Spleen (tissue), 11 donors: Measurements from ENCODE around the gene CETN1. TPM values are rescaled to one million over a fixed set of nuclear protein-coding genes. Genes with fewer than 3 reads are reported as not detected.

ENCODE experiments used
- DNase-seq: peaks from one replicate; pipeline ENCODE4 v3.0.0-alpha.2; 2020
- H3K27ac ChIP-seq, 8 donors: fragments of 200-600 bp; sonication (generic) in 7 of 8; 1 replicate in 4 of 8; 2 replicates in 4 of 8; pipeline versions ENCODE4 v1.5.0 to v1.8.0; 2016 to 2021; ENCODE audit warnings: inconsistent platforms in 4 of 8, mild to moderate bottlenecking in 4 of 8, moderate library complexity in 1 of 8
- H3K27me3 ChIP-seq, 7 donors: fragments of 200-600 bp; sonication (generic) in 6 of 7; replicated peaks in 1 of 7; 1 replicate in 4 of 7; 2 replicates in 3 of 7; pipeline versions ENCODE4 v1.5.0 to v1.8.0; 2016 to 2021; ENCODE audit warnings: inconsistent platforms in 3 of 7, mild to moderate bottlenecking in 1 of 7
- H3K36me3 ChIP-seq, 6 donors: fragments of 200-600 bp; sonication (generic) in 5 of 6; 1 replicate in 4 of 6; 2 replicates in 2 of 6; pipeline versions ENCODE4 v1.5.0 to v1.8.0; 2016 to 2021; ENCODE audit warnings: inconsistent platforms in 2 of 6
- H3K4me1 ChIP-seq, 6 donors: fragments of 200-600 bp; sonication (generic) in 5 of 6; 1 replicate in 3 of 6; 2 replicates in 3 of 6; pipeline versions ENCODE4 v1.5.0 to v1.8.0; 2016 to 2021; ENCODE audit warnings: inconsistent platforms in 3 of 6
- H3K4me3 ChIP-seq, 8 donors: fragments of 200-600 bp; sonication (generic) in 7 of 8; 1 replicate in 4 of 8; 2 replicates in 4 of 8; pipeline versions ENCODE4 v1.5.0 to v1.8.0; 2016 to 2021; ENCODE audit warnings: inconsistent platforms in 4 of 8, mild to moderate bottlenecking in 4 of 8, moderate library complexity in 2 of 8
- H3K9me3 ChIP-seq, 8 donors: fragments of 200-600 bp; sonication (generic) in 7 of 8; 1 replicate in 4 of 8; 2 replicates in 4 of 8; pipeline versions ENCODE4 v1.5.0 to v1.8.0; 2016 to 2021; ENCODE audit warnings: inconsistent platforms in 4 of 8
- CTCF ChIP-seq, 11 experiments: fragments of 200-600 bp in 7 of 11; fragments of 450-650 bp in 4 of 11; sonication (generic) in 4 of 11; IDR thresholded peaks in 8 of 11; conservative IDR thresholded peaks in 3 of 11; 1 replicate in 7 of 11; 2 replicates in 4 of 11; pipeline versions ENCODE4 v1.4.0 to v1.8.0; 2016 to 2021; ENCODE audit warnings: antibody characterized with exemption in 11 of 11, inconsistent platforms in 4 of 11, mild to moderate bottlenecking in 1 of 11
- POLR2A ChIP-seq, 3 donors: fragments of 450-650 bp; IDR thresholded peaks; one replicate each; pipeline ENCODE4 v1.5.1; 2017; ENCODE audit warnings: antibody characterized with exemption in 3 of 3, mild to moderate bottlenecking in 1 of 3
- POLR2AphosphoS5 ChIP-seq, 3 donors: sonication (generic); formaldehyde crosslinking; IDR thresholded peaks; one replicate each; pipeline ENCODE4 v1.5.1; 2017; ENCODE audit warnings: antibody characterized with exemption in 3 of 3
- WGBS, 5 donors: extraction: QIAGEN DNeasy Blood & Tissue Kit in 3 of 5; methylation state at CpG; one replicate each; pipeline versions ENCODE4 v1.1.5 to v1.1.7; 2013 to 2018; 5-methylcytosine and 5-hydroxymethylcytosine counted together
- intact Hi-C: fragments of 100-400 bp; cut with DNase I; formaldehyde crosslinking; loops from one replicate; pipeline ENCODE4 v1.15.0; 2023; ENCODE audit warnings: low total_unique reads
- polyA plus RNA-seq, 3 donors: library from polyadenylated mRNA; stranded (reverse); fragments of 200-250 nt; gene quantifications; one replicate each; pipeline ENCODE4 v1.2.1, GENCODE V29; 2013
- total RNA-seq, 7 donors: library from RNA; depleted of rRNA in 3 of 7; stranded (reverse); fragments of >200 nt in 3 of 7; fragmentation: NEBNext Ultra II Directional in 4 of 7; extraction: Animal tissue kit (Norgen Biotek cat#: 25700) in 4 of 7; gene quantifications; one replicate each; pipeline versions ENCODE4 v1.1.0 to v1.2.1, GENCODE V29; 2016 to 2021
- donor health status: healthy with polysubstance abuse.
- donor health status: DM: no; HTN: no; CAD: no; lungs with moderate emphysema.
- donor health status: DM: no; HTN: no; CAD: no.
- donor health status: Bipolar disorder and iron deficiency.
- donor health status: healthy.
- donor health status: DM: no; HTN: no; CAD: no.
- donor health status: DM: yes; HTN: yes; CAD: no.

Gene CETN1
- total and polyA plus RNA-seq, 10 donors = not detected

GRCh38 chr18:543447-544078 lies 36.6 kb upstream of the CETN1 start:
- Histone ChIP-seq H3K36me3 (no peaks in the 10 kb centered on the region), H3K4me1 (no peaks in the 10 kb centered on the region), H3K27me3 (no peaks in the 10 kb centered on the region), H3K27ac (no peak overlapping the region), H3K9me3 (no peaks in the 10 kb centered on the region), H3K4me3 (no peak overlapping the region)
- intact Hi-C loops = no loop called here
- no peak for DNase-seq
- 69 to 87% (median 82%) methylated on average over 4 of the region's 4 CpGs for WGBS, 5 donors
- TF ChIP-seq CTCF (IDR thresholded peaks at IDR 0.05 in 8 of 11, conservative IDR thresholded peaks at IDR 0.05 in 3 of 11) (no peak), POLR2A (IDR thresholded peaks at IDR 0.05) (no peak), POLR2AphosphoS5 (IDR thresholded peaks at IDR 0.05) (no peak)

- Histone ChIP-seq H3K27ac (no peak overlapping the region), H3K9me3 (no peaks in the 10 kb centered on the region), H3K4me1 (no peaks in the 10 kb centered on the region), H3K27me3 (no peaks in the 10 kb centered on the region), H3K36me3 (no peaks in the 10 kb centered on the region), H3K4me3 (no peak overlapping the region)
- WGBS, 5 donors = 74 to 98% (median 85%) methylated on average over 3 of the region's 3 CpGs
- intact Hi-C loops = no loop called here
- TF ChIP-seq POLR2A (IDR thresholded peaks at IDR 0.05) = no peak
- no peak for TF ChIP-seq POLR2AphosphoS5 (IDR thresholded peaks at IDR 0.05)
- TF ChIP-seq CTCF (IDR thresholded peaks at IDR 0.05 in 8 of 11, conservative IDR thresholded peaks at IDR 0.05 in 3 of 11) = no peak
- DNase-seq = no peak
Measured at GRCh38 chr18:549967-550366, 30.2 kb upstream of the CETN1 start.

- Histone ChIP-seq H3K27ac (no peak overlapping the region), H3K27me3 (no peaks in the 10 kb centered on the region), H3K4me3 (no peak overlapping the region), H3K4me1 (no peaks in the 10 kb centered on the region), H3K9me3 (no peaks in the 10 kb centered on the region), H3K36me3 (no peaks in the 10 kb centered on the region)
- DNase-seq = no peak
- intact Hi-C loops = no loop called here
- WGBS, 5 donors = 73 to 81% (median 76%) methylated on average over 4 of the region's 4 CpGs
- no peak for TF ChIP-seq POLR2AphosphoS5 (IDR thresholded peaks at IDR 0.05)
- TF ChIP-seq POLR2A (IDR thresholded peaks at IDR 0.05) = no peak
- TF ChIP-seq CTCF (IDR thresholded peaks at IDR 0.05 in 8 of 11, conservative IDR thresholded peaks at IDR 0.05 in 3 of 11) = no peak
Measured at GRCh38 chr18:551404-552061, 28.6 kb upstream of the CETN1 start.

GRCh38 chr18:555705-556457 lies 24.3 kb upstream of the CETN1 start:
- H3K4me3 ChIP-seq = no peak overlapping the region
- H3K9me3 ChIP-seq = no peaks in the 10 kb centered on the region
- no peaks in the 10 kb centered on the region for H3K4me1 ChIP-seq
- TF ChIP-seq POLR2AphosphoS5 (IDR thresholded peaks at IDR 0.05) = no peak
- no peak for TF ChIP-seq POLR2A (IDR thresholded peaks at IDR 0.05)
- TF ChIP-seq CTCF (IDR thresholded peaks at IDR 0.05 in 8 of 11, conservative IDR thresholded peaks at IDR 0.05 in 3 of 11) = no peak
- intact Hi-C loops = no loop called here
- no peaks in the 10 kb centered on the region for H3K36me3 ChIP-seq
- DNase-seq = no peak
- 71 to 87% (median 80%) methylated on average over 13 of the region's 13 CpGs for WGBS, 5 donors
- H3K27me3 ChIP-seq = no peaks in the 10 kb centered on the region
- no peak overlapping the region for H3K27ac ChIP-seq
